AG04449 (cell line): ENCODE data around the gene KRT40.

ENCODE experiments used
- CTCF ChIA-PET: fragments of 350-600 bp; formaldehyde crosslinking; extraction: SDS; loops from one replicate; lab custom pipeline; 2021; ENCODE audit warnings: antibody characterized with exemption; lab: Yijun Ruan, JAX
- POLR2A ChIA-PET: fragments of 400-600, 350-600 bp; formaldehyde crosslinking; extraction: SDS; loops from one replicate; lab custom pipeline; 2020; ENCODE audit warnings: antibody characterized with exemption, inconsistent platforms; lab: Yijun Ruan, JAX
- DNase-seq: peaks from one replicate; pipeline ENCODE4 v3.0.0-alpha.2; 2010; ENCODE audit warnings: low read depth, low spot score
- H3K4me3 ChIP-seq: 2 replicates; pipeline ENCODE4 v1.5.1; 2011; ENCODE audit warnings: low read depth, mild to moderate bottlenecking, control low read depth, low read length
- CTCF ChIP-seq: IDR thresholded peaks from one replicate; pipeline ENCODE4 v1.5.1; 2011; ENCODE audit warnings: mild to moderate bottlenecking, moderate library complexity, low read length, control low read depth, inconsistent platforms; ENCODE audit not compliant: insufficient read depth; ENCODE audit errors: missing control alignments

KRT40 gene

GRCh38 chr17:40951011-40951622, 33.0 kb downstream of the KRT40 start:
- no peak for DNase-seq
- TF ChIP-seq CTCF: no peak
- POLR2A ChIA-PET: interaction anchor here (0.6 kb wide), 1 partner anchor 55 kb away, joined by 4 read pairs; no protein-coding TSS in a partner anchor
- H3K4me3 ChIP-seq: no peak overlapping the region
- CTCF ChIA-PET: interaction anchor here (1.3 kb wide), 1 partner anchor 13 kb away, joined by 3 read pairs; no protein-coding TSS in a partner anchor

GRCh38 chr17:40950176-40950575, 34.0 kb downstream of the KRT40 start:
- H3K4me3 ChIP-seq: no peak overlapping the region
- ChIA-PET CTCF (interaction anchor here (1.0 to 1.3 kb wide), 2 partner anchors 14 to 379 kb away, joined by 3 read pairs; no protein-coding TSS in a partner anchor), POLR2A (no interaction called here)
- DNase-seq: no peak
- TF ChIP-seq CTCF: no peak

- DNase-seq: no peak
- POLR2A ChIA-PET: no interaction called here
Observed at GRCh38 chr17:40949418-40949817, 34.7 kb downstream of the KRT40 start.

GRCh38 chr17:40947929-40948328, 36.2 kb downstream of the KRT40 start:
- no peak for DNase-seq
- CTCF ChIA-PET: interaction anchor here (1.0 kb wide), 1 partner anchor 21 kb away, joined by 3 read pairs; no protein-coding TSS in a partner anchor
- POLR2A ChIA-PET: no interaction called here

More at GRCh38 chr17:40949418-40949817, 34.7 kb downstream of the KRT40 start:
- TF ChIP-seq CTCF: no peak
- H3K4me3 ChIP-seq: no peak overlapping the region
- CTCF ChIA-PET: interaction anchor here (1.0 kb wide), 1 partner anchor 380 kb away, joined by 3 read pairs; no protein-coding TSS in a partner anchor

GRCh38 chr17:40945414-40945813, 38.7 kb downstream of the KRT40 start:
- H3K4me3 ChIP-seq: no peak overlapping the region
- no peak for DNase-seq
- POLR2A ChIA-PET: no interaction called here
- TF ChIP-seq CTCF: no peak
- CTCF ChIA-PET: no interaction called here

More at GRCh38 chr17:40947929-40948328, 36.2 kb downstream of the KRT40 start:
- TF ChIP-seq CTCF: no peak
- H3K4me3 ChIP-seq: no peak overlapping the region

- ChIA-PET CTCF (interaction anchor here (1.4 kb wide), 1 partner anchor 704 kb away, joined by 3 read pairs; no protein-coding TSS in a partner anchor), POLR2A (no interaction called here)
- DNase-seq: no peak
- TF ChIP-seq CTCF: no peak
- no peak overlapping the region for H3K4me3 ChIP-seq
Observed at GRCh38 chr17:40944531-40944930, 39.6 kb downstream of the KRT40 start.
